Measurements from ENCODE around the gene C1orf159. TPM values are rescaled to one million over a fixed set of nuclear protein-coding genes. Genes with fewer than 3 reads are reported as not detected.

The C1orf159 gene
- total RNA-seq, 2 experiments from 2014 or later, result 11.1 to 11.3 TPM

DNA sequence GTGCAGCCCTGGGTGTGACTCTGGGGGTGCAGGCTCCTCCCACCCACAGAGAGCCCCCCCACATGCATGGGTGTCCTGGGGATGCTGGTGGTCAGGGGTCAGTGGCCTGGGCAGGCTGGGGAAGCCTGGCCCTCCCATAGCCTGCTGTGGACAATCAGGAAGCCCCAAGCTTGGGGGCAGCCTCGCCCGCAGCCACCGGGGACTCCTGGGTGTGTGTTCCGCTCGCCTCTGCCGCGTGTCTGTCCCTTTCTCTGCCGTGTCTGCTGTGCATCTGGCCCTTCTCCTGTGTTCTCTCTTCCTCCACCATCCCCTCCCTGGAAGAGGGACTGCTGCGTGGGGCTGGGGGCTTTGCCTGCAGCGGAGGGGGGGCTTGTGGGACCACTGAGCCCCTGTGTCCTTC is 73.1 kb downstream of the C1orf159 start:
- Histone ChIP-seq H3K9me3 (ENCODE audit: control insufficient read depth in 1 of 2, insufficient read depth in 1 of 2, low read length in 2 of 2) (peaks cover 0 to 47% of the 10 kb centered on the region in 2 experiments), H3K36me3 (ENCODE audit: insufficient read depth, low read length) (no peaks in the 10 kb centered on the region), H3K4me1 (ENCODE audit: insufficient read depth, low read length) (peaks cover 18% of the 10 kb centered on the region), H3K27ac (ENCODE audit: low read depth in 1 of 2, low read length in 2 of 2) (no peak overlapping the region), H3K4me3 (ENCODE audit: low read length) (no peak overlapping the region), H3K27me3 (ENCODE audit: control insufficient read depth in 1 of 2, insufficient read depth in 2 of 2, low read length in 2 of 2) (peaks cover 4 to 10% of the 10 kb centered on the region in 2 experiments)
- TF ChIP-seq, protein P1, sequence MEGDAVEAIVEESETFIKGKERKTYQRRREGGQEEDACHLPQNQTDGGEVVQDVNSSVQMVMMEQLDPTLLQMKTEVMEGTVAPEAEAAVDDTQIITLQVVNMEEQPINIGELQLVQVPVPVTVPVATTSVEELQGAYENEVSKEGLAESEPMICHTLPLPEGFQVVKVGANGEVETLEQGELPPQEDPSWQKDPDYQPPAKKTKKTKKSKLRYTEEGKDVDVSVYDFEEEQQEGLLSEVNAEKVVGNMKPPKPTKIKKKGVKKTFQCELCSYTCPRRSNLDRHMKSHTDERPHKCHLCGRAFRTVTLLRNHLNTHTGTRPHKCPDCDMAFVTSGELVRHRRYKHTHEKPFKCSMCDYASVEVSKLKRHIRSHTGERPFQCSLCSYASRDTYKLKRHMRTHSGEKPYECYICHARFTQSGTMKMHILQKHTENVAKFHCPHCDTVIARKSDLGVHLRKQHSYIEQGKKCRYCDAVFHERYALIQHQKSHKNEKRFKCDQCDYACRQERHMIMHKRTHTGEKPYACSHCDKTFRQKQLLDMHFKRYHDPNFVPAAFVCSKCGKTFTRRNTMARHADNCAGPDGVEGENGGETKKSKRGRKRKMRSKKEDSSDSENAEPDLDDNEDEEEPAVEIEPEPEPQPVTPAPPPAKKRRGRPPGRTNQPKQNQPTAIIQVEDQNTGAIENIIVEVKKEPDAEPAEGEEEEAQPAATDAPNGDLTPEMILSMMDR (IDR thresholded peaks at IDR 0.05), result no peak
- ChIA-PET CTCF (no interaction called here), POLR2A (no interaction called here)
- Mint-ChIP-seq H3K27me3 (peaks cover 16% of the 10 kb centered on the region), H3K4me1 (ENCODE audit: low read depth) (peaks cover 16% of the 10 kb centered on the region), H3K9me3 (no peaks in the 10 kb centered on the region), H3K27ac (no peak overlapping the region), H3K36me3 (ENCODE audit: low read depth) (no peaks in the 10 kb centered on the region), H3K4me3 (peak overlapping the region; percentile 6)
- ATAC-seq (ENCODE audit: poor library complexity), result no peak
- peak in 1 of 14 experiments; percentile 49 for DNase-seq
- intact Hi-C loops (cut with DNase I, micrococcal nuclease), result loop anchor here in 1 of 2 experiments (1.0 kb wide), 1 partner anchor 15 kb away; no protein-coding TSS in a partner anchor

DNA sequence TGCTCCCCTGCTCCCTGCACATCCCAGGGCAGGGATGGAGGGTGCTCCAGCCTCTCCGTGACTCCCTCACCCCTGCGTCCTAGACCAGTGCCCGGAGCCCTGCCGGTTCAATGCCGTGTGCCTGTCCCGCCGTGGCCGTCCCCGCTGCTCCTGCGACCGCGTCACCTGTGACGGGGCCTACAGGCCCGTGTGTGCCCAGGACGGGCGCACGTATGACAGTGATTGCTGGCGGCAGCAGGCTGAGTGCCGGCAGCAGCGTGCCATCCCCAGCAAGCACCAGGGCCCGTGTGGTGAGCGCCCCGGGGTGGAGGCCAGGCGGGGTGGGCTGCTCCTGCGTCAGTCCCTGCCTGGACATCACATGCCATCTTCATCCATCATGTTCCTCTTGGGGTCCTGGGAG is 74.0 kb downstream of the C1orf159 start:
- no peak overlapping the region for H3K27ac Mint-ChIP-seq
- TF ChIP-seq, protein P1 (IDR thresholded peaks at IDR 0.05), result no peak
- ATAC-seq (ENCODE audit: poor library complexity), result no peak
- H3K9me3 Mint-ChIP-seq, result no peaks in the 10 kb centered on the region
- peaks cover 18% of the 10 kb centered on the region for H3K4me1 ChIP-seq (ENCODE audit: insufficient read depth, low read length)
- H3K27me3 Mint-ChIP-seq, result peaks cover 23% of the 10 kb centered on the region
- no peak overlapping the region for H3K4me3 Mint-ChIP-seq
- peaks cover 16% of the 10 kb centered on the region for H3K4me1 Mint-ChIP-seq (ENCODE audit: low read depth)
- H3K36me3 ChIP-seq (ENCODE audit: insufficient read depth, low read length), result no peaks in the 10 kb centered on the region
- POLR2A ChIA-PET, result no interaction called here
- H3K36me3 Mint-ChIP-seq (ENCODE audit: low read depth), result no peaks in the 10 kb centered on the region
- DNase-seq, result peak in 1 of 14 experiments; percentile 57
- H3K27me3 ChIP-seq (ENCODE audit: control insufficient read depth in 1 of 2, insufficient read depth in 2 of 2, low read length in 2 of 2), result peaks cover 10 to 13% of the 10 kb centered on the region in 2 experiments
- no peak overlapping the region for H3K4me3 ChIP-seq (ENCODE audit: low read length)
- intact Hi-C loops (cut with DNase I, micrococcal nuclease), result loop anchor here in 1 of 2 experiments (2.0 kb wide), 1 partner anchor 27 kb away; no protein-coding TSS in a partner anchor
- H3K27ac ChIP-seq (ENCODE audit: low read depth in 1 of 2, low read length in 2 of 2), result no peak overlapping the region
- CTCF ChIA-PET, result no interaction called here
- peaks cover 0 to 45% of the 10 kb centered on the region in 2 experiments for H3K9me3 ChIP-seq (ENCODE audit: control insufficient read depth in 1 of 2, insufficient read depth in 1 of 2, low read length in 2 of 2)

DNA sequence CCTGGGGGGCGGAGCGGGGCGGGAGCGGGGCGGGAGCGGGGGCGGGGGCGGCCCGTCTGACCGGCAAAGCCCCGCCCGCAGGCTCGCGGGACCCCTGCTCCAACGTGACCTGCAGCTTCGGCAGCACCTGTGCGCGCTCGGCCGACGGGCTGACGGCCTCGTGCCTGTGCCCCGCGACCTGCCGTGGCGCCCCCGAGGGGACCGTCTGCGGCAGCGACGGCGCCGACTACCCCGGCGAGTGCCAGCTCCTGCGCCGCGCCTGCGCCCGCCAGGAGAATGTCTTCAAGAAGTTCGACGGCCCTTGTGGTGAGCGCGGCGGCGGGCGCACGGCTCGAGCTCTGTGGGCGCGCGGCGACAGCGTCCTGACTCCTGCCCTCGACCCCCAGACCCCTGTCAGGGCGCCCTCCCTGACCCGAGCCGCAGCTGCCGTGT is 74.8 kb downstream of the C1orf159 start:
- ATAC-seq (ENCODE audit: poor library complexity) (peak; percentile 13), DNase-seq (peak in 2 of 14 experiments; percentile 28 to 69)
- H3K27me3 Mint-ChIP-seq, result peaks cover 29% of the 10 kb centered on the region
- TF ChIP-seq, protein P1 (IDR thresholded peaks at IDR 0.05), result no peak
- Histone ChIP-seq H3K4me3 (ENCODE audit: low read length) (no peak overlapping the region), H3K27me3 (ENCODE audit: control insufficient read depth in 1 of 2, insufficient read depth in 2 of 2, low read length in 2 of 2) (peaks cover 10 to 15% of the 10 kb centered on the region in 2 experiments), H3K36me3 (ENCODE audit: insufficient read depth, low read length) (no peaks in the 10 kb centered on the region), H3K27ac (ENCODE audit: low read depth in 1 of 2, low read length in 2 of 2) (no peak overlapping the region), H3K9me3 (ENCODE audit: control insufficient read depth in 1 of 2, insufficient read depth in 1 of 2, low read length in 2 of 2) (peaks cover 0 to 45% of the 10 kb centered on the region in 2 experiments), H3K4me1 (ENCODE audit: insufficient read depth, low read length) (peaks cover 18% of the 10 kb centered on the region)
- no peaks in the 10 kb centered on the region for H3K36me3 Mint-ChIP-seq (ENCODE audit: low read depth)
- H3K4me3 Mint-ChIP-seq, result no peak overlapping the region
- H3K9me3 Mint-ChIP-seq, result no peaks in the 10 kb centered on the region
- POLR2A ChIA-PET, result interaction anchor here (0.7 to 2.1 kb wide), 4 partner anchors 19 to 57 kb away, joined by 3 to 12 read pairs (median 5); partner anchors contain the start of gene ISG15
- intact Hi-C loops (cut with DNase I, micrococcal nuclease), result loop anchor here in 1 of 2 experiments (2.0 kb wide), 1 partner anchor 28 kb away; no protein-coding TSS in a partner anchor
- H3K4me1 Mint-ChIP-seq (ENCODE audit: low read depth), result peaks cover 16% of the 10 kb centered on the region
- CTCF ChIA-PET, result interaction anchor here (0.6 to 1.2 kb wide), 4 partner anchors 22 to 251 kb away, joined by 3 to 5 read pairs (median 4); no protein-coding TSS in a partner anchor
- H3K27ac Mint-ChIP-seq, result no peak overlapping the region
